ENCODE measurements around the gene CPNE5. TPM values are rescaled to one million over a fixed set of nuclear protein-coding genes. Genes with fewer than 3 reads are reported as not detected.

CPNE5 gene
- total and polyA plus RNA-seq, 2 of the 4 experiments (the other 2 are of a cell fraction): 0.07 TPM; not detected in 1

DNA sequence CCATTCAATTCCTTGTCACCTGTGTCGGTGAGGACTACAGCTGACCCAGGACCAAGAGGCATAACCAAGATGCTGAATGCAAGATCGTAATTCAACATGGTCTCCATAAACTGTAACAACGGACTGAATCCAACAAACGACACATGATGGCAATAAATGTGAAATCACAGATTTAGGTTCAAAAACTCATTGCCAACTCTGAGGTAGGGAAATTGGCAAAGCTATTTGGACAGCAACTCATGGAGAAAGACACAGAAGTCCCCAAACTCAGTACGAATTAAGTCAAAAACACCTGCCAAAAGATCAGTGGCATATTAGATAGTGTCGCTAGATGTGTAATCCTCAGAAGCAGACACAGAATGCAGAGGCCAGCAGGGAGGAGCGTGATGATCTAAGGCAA, 25.0 kb downstream of the CPNE5 start:
- Histone ChIP-seq H3K4ac (ENCODE audit: low read depth, low read length) (no peak overlapping the region), H2AK5ac (ENCODE audit: low read depth, low read length) (no peak overlapping the region), H3K36me3 (ENCODE audit: control insufficient read depth, insufficient read depth, low read length) (no peaks in the 10 kb centered on the region), H4K20me1 (ENCODE audit: insufficient read depth, low read length) (no peaks in the 10 kb centered on the region), H2BK15ac (ENCODE audit: low read depth, low read length) (no peak overlapping the region), H3K4me3 (ENCODE audit: insufficient read depth, low read depth, low read length) (no peak overlapping the region), H2BK20ac (ENCODE audit: low read depth, low read length) (no peak overlapping the region), H3K79me1 (ENCODE audit: low read depth in 1 of 2, low read length in 2 of 2) (no peaks in the 10 kb centered on the region), H3K14ac (replicated peaks; ENCODE audit: low read depth, low read length) (no peak overlapping the region), H4K5ac (ENCODE audit: low read depth, low read length) (no peak overlapping the region), H2BK5ac (ENCODE audit: low read depth, low read length, poor library complexity, severe bottlenecking) (no peak overlapping the region), H3K23ac (ENCODE audit: low read depth, low read length) (no peak overlapping the region), H3K4me2 (ENCODE audit: low read depth, low read length) (no peak overlapping the region), H2AFZ (replicated peaks; ENCODE audit: low read length, poor library complexity) (no peak overlapping the region), H3K27me3 (ENCODE audit: control insufficient read depth, insufficient read depth, low read length) (peaks cover 29% of the 10 kb centered on the region), H3K27ac (ENCODE audit: insufficient read depth, low read length) (no peak overlapping the region), H3K9me3 (ENCODE audit: control insufficient read depth, insufficient read depth, low read length) (no peaks in the 10 kb centered on the region), H2BK120ac (ENCODE audit: low read depth, low read length) (no peak overlapping the region), H2AK9ac (replicated peaks; ENCODE audit: low read depth, low read length, poor library complexity) (no peak overlapping the region), H3K4me1 (ENCODE audit: control insufficient read depth, insufficient read depth, low read length) (peaks cover 1% of the 10 kb centered on the region; the same call in 1 of the 2 replicates), H3K56ac (ENCODE audit: extremely low read depth, insufficient read depth, low read length) (no peak overlapping the region), H3K9ac (ENCODE audit: low read depth, low read length) (no peak overlapping the region), H3K18ac (ENCODE audit: low read depth, low read length) (no peak overlapping the region), H3K9me1 (ENCODE audit: insufficient read depth, low read length) (no peaks in the 10 kb centered on the region; the same call in 1 of the 2 replicates), H4K91ac (ENCODE audit: insufficient read depth, low read depth, low read length) (no peak overlapping the region), H4K8ac (ENCODE audit: low read depth in 2 of 2, low read length in 2 of 2) (no peak overlapping the region)
- POLR2A ChIA-PET (ENCODE audit: unreplicated experiment): no interaction called here
- CTCF ChIA-PET: no interaction called here
- TF ChIP-seq MAFK (IDR thresholded peaks at IDR 0.05; ENCODE audit: low read depth, low read length): no peak
- no peak for TF ChIP-seq NFE2L2 (IDR thresholded peaks at IDR 0.05; ENCODE audit: low read depth, low read length)
- TF ChIP-seq, protein P1, sequence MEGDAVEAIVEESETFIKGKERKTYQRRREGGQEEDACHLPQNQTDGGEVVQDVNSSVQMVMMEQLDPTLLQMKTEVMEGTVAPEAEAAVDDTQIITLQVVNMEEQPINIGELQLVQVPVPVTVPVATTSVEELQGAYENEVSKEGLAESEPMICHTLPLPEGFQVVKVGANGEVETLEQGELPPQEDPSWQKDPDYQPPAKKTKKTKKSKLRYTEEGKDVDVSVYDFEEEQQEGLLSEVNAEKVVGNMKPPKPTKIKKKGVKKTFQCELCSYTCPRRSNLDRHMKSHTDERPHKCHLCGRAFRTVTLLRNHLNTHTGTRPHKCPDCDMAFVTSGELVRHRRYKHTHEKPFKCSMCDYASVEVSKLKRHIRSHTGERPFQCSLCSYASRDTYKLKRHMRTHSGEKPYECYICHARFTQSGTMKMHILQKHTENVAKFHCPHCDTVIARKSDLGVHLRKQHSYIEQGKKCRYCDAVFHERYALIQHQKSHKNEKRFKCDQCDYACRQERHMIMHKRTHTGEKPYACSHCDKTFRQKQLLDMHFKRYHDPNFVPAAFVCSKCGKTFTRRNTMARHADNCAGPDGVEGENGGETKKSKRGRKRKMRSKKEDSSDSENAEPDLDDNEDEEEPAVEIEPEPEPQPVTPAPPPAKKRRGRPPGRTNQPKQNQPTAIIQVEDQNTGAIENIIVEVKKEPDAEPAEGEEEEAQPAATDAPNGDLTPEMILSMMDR (conservative IDR thresholded peaks at IDR 0.05; ENCODE audit: low read depth, low read length): no peak
- TF ChIP-seq, protein P2, sequence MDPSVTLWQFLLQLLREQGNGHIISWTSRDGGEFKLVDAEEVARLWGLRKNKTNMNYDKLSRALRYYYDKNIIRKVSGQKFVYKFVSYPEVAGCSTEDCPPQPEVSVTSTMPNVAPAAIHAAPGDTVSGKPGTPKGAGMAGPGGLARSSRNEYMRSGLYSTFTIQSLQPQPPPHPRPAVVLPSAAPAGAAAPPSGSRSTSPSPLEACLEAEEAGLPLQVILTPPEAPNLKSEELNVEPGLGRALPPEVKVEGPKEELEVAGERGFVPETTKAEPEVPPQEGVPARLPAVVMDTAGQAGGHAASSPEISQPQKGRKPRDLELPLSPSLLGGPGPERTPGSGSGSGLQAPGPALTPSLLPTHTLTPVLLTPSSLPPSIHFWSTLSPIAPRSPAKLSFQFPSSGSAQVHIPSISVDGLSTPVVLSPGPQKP (IDR thresholded peaks at IDR 0.05; ENCODE audit: borderline replicate concordance, low read depth, low read length): no peak
- no peak for TF ChIP-seq BHLHE40 (IDR thresholded peaks at IDR 0.05; ENCODE audit: low read depth, low read length)
- no peak for TF ChIP-seq RAD21 (IDR thresholded peaks at IDR 0.05; ENCODE audit: low read length)
- TF ChIP-seq CHD1 (IDR thresholded peaks at IDR 0.05; ENCODE audit: low read depth, low read length): no peak
- TF ChIP-seq MAZ (IDR thresholded peaks at IDR 0.05; ENCODE audit: borderline replicate concordance, low read depth, low read length): no peak
- TF ChIP-seq POLR2A (IDR thresholded peaks at IDR 0.05; ENCODE audit: low read depth, low read length): no peak
- no peak for TF ChIP-seq MXI1 (IDR thresholded peaks at IDR 0.05; ENCODE audit: borderline replicate concordance, low read depth, low read length)
- TF ChIP-seq, protein P3, sequence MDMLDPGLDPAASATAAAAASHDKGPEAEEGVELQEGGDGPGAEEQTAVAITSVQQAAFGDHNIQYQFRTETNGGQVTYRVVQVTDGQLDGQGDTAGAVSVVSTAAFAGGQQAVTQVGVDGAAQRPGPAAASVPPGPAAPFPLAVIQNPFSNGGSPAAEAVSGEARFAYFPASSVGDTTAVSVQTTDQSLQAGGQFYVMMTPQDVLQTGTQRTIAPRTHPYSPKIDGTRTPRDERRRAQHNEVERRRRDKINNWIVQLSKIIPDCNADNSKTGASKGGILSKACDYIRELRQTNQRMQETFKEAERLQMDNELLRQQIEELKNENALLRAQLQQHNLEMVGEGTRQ (IDR thresholded peaks at IDR 0.05; ENCODE audit: low read depth, low read length): no peak
- no peak for TF ChIP-seq RCOR1 (IDR thresholded peaks at IDR 0.05; ENCODE audit: insufficient replicate concordance, low read length)
- no peak for TF ChIP-seq RFX5 (IDR thresholded peaks at IDR 0.05; ENCODE audit: low read depth, low read length)
- in situ Hi-C loops (cut with MboI; ENCODE audit: low sequenced_read_pairs) (no loop called here), intact Hi-C loops (cut with micrococcal nuclease) (no loop called here), dilution Hi-C loops (cut with HindIII; ENCODE audit: low sequenced_read_pairs, unreplicated experiment) (no loop called here)
- BruUV-seq (replicated peaks): no TSS peak
- DNase-seq (no peak), ATAC-seq (ENCODE audit: low read depth) (no peak)
- 75% methylated on average over 3 of the region's 7 CpGs; no CpG with 5 or more reads in 1 of the 2 experiments for WGBS, 2 experiments (ENCODE audit: extremely low coverage in 2 of 2, insufficient read length in 1 of 2)
